OCI-LY7 (cell line): ENCODE results near the gene SGTA. TPM values are rescaled to one million over a fixed set of nuclear protein-coding genes. Genes with fewer than 3 reads are reported as not detected.

Source experiments
- BruUV-seq: library from RNA; stranded (reverse); fragments of 400-500 nt; replicated peaks from 2 replicates; lab custom pipeline; 2021; lab: Mats Ljungman, UMichigan
- CTCF ChIA-PET: fragments of 300-600 bp; sonication (Branson Sonifier 250); formaldehyde crosslinking; loops from one replicate; lab custom pipeline; 2022; ENCODE audit warnings: antibody characterized with exemption; ENCODE audit not compliant: unreplicated experiment; lab: Charles Lee
- POLR2A ChIA-PET: fragments of 300-600 bp; sonication (Branson Sonifier 250); formaldehyde crosslinking; loops from one replicate; lab custom pipeline; 2022; ENCODE audit warnings: antibody characterized with exemption; lab: Charles Lee
- DNase-seq: peaks from one replicate; pipeline ENCODE4 v3.0.0-alpha.2; 2015; ENCODE audit warnings: low spot score
- H2AFZ ChIP-seq: fragments of 200-600 bp; sonication (generic), shearing (Covaris generic); 2 replicates; pipeline ENCODE4 v1.6.1; 2014; ENCODE audit warnings: mild to moderate bottlenecking, antibody characterized with exemption, low read length, moderate library complexity
- H3K27ac ChIP-seq: fragments of 200-600 bp; sonication (generic); 2 replicates; pipeline ENCODE4 v1.5.1; 2014; ENCODE audit warnings: mixed run types, low read depth, mild to moderate bottlenecking, moderate library complexity, low read length, inconsistent platforms; ENCODE audit not compliant: poor library complexity, severe bottlenecking
- H3K36me3 ChIP-seq: fragments of 200-600 bp; sonication (generic); 2 replicates; pipeline ENCODE4 v1.6.1; 2014; ENCODE audit warnings: mild to moderate bottlenecking, antibody characterized with exemption, low read length, moderate library complexity, mixed read lengths; ENCODE audit not compliant: insufficient read depth
- H3K4me1 ChIP-seq: fragments of 200-600 bp; sonication (generic); 2 replicates; pipeline ENCODE4 v1.5.1; 2014; ENCODE audit warnings: mild to moderate bottlenecking, low read length; ENCODE audit not compliant: insufficient read depth, poor library complexity, severe bottlenecking
- H3K4me2 ChIP-seq: fragments of 200-600 bp; sonication (generic); 2 replicates; pipeline ENCODE4 v1.6.1; 2014; ENCODE audit warnings: mild to moderate bottlenecking, low read length
- H3K4me3 ChIP-seq: fragments of 200-600 bp; sonication (generic); 2 replicates; pipeline ENCODE4 v1.5.1; 2014; ENCODE audit warnings: mild to moderate bottlenecking, low read depth, low read length; ENCODE audit not compliant: poor library complexity, severe bottlenecking
- H3K79me2 ChIP-seq: fragments of 200-600 bp; sonication (generic); 2 replicates; pipeline ENCODE4 v1.6.1; 2016; ENCODE audit warnings: low read depth, mild to moderate bottlenecking, low read length, moderate library complexity, mixed read lengths; ENCODE audit not compliant: insufficient read depth
- H3K9me2 ChIP-seq: fragments of 200-600 bp; sonication (generic); 2 replicates; pipeline ENCODE4 v1.6.1; 2016; ENCODE audit warnings: mild to moderate bottlenecking, low read length, mixed read lengths; ENCODE audit not compliant: insufficient read depth
- H3K9me3 ChIP-seq: fragments of 200-600 bp; sonication (generic); 2 replicates; pipeline ENCODE4 v1.6.1; 2014; ENCODE audit warnings: mild to moderate bottlenecking, mixed run types, low read length, mixed read lengths
- H4K20me1 ChIP-seq: fragments of 200-600 bp; sonication (generic); 2 replicates; pipeline ENCODE4 v1.6.1; 2014; ENCODE audit warnings: mild to moderate bottlenecking, antibody characterized with exemption, low read length, moderate library complexity, mixed read lengths; ENCODE audit not compliant: insufficient read depth
- CTCF ChIP-seq: fragments of 200-600 bp; sonication (generic); conservative IDR thresholded peaks from 2 replicates; pipeline ENCODE4 v1.5.1; 2014; ENCODE audit warnings: mild to moderate bottlenecking, antibody characterized with exemption, low read length, moderate library complexity, mixed read lengths
- EZH2phosphoT487 ChIP-seq: fragments of 200-600 bp; sonication (generic); IDR thresholded peaks from 2 replicates; pipeline ENCODE4 v1.6.1; 2018; ENCODE audit warnings: low read depth, borderline replicate concordance, mild to moderate bottlenecking, mixed run types, antibody characterized with exemption, low read length, moderate library complexity, mixed read lengths
- intact Hi-C: fragments of 100-400 bp; cut with micrococcal nuclease; formaldehyde crosslinking; loops from one replicate; pipeline ENCODE4 v1.10.0; 2022; ENCODE audit not compliant: unreplicated experiment
- total RNA-seq, 2 experiments: library from RNA; depleted of rRNA in 1 of 2; stranded (reverse); fragments of >200 nt in 1 of 2; shearing (Covaris generic) in 1 of 2; gene quantifications; 2 replicates each; pipeline ENCODE4 v1.2.3, GENCODE V29; 2014 to 2022

The SGTA gene
- total RNA-seq, 2 experiments from 2014 or later, result 68.2 to 82.4 TPM

GRCh38 chr19:2729943-2730818 is 52.9 kb downstream of the SGTA start:
- no peak for TF ChIP-seq EZH2phosphoT487
- no peak for TF ChIP-seq CTCF
- Histone ChIP-seq H3K36me3 (peaks cover 13% of the 10 kb centered on the region; the same call in 1 of the 2 replicates), H2AFZ (no peak overlapping the region), H3K4me1 (no peaks in the 10 kb centered on the region), H4K20me1 (no peaks in the 10 kb centered on the region), H3K79me2 (no peaks in the 10 kb centered on the region), H3K4me2 (no peak overlapping the region), H3K4me3 (no peak overlapping the region), H3K9me2 (no peaks in the 10 kb centered on the region), H3K27ac (no peak overlapping the region), H3K9me3 (no peaks in the 10 kb centered on the region)
- no peak for DNase-seq
- CTCF ChIA-PET, result no interaction called here
- intact Hi-C loops, result no loop called here
- POLR2A ChIA-PET, result no interaction called here
- no TSS peak for BruUV-seq

GRCh38 chr19:2728783-2729387 is 54.2 kb downstream of the SGTA start:
- Histone ChIP-seq H3K4me1 (no peaks in the 10 kb centered on the region), H4K20me1 (no peaks in the 10 kb centered on the region), H3K27ac (no peak overlapping the region), H3K79me2 (no peaks in the 10 kb centered on the region), H3K36me3 (peaks cover under 1% of the 10 kb centered on the region; the same call in 1 of the 2 replicates), H3K9me3 (no peaks in the 10 kb centered on the region), H3K4me2 (no peak overlapping the region), H2AFZ (no peak overlapping the region), H3K9me2 (no peaks in the 10 kb centered on the region), H3K4me3 (no peak overlapping the region)
- ChIA-PET POLR2A (no interaction called here), CTCF (no interaction called here)
- TF ChIP-seq CTCF, result no peak
- no peak for TF ChIP-seq EZH2phosphoT487
- BruUV-seq, result no TSS peak
- no peak for DNase-seq
- intact Hi-C loops, result no loop called here

GRCh38 chr19:2727640-2727944 is 55.5 kb downstream of the SGTA start:
- no peaks in the 10 kb centered on the region for H3K79me2 ChIP-seq
- no peak overlapping the region for H2AFZ ChIP-seq
- ChIA-PET POLR2A (no interaction called here), CTCF (no interaction called here)
- H3K27ac ChIP-seq, result no peak overlapping the region
- H3K9me3 ChIP-seq, result no peaks in the 10 kb centered on the region
- BruUV-seq, result no TSS peak
- no peak overlapping the region for H3K4me2 ChIP-seq
- H3K4me3 ChIP-seq, result no peak overlapping the region
- no peaks in the 10 kb centered on the region for H4K20me1 ChIP-seq
- no peak for DNase-seq
- no peaks in the 10 kb centered on the region for H3K4me1 ChIP-seq
- intact Hi-C loops, result no loop called here
- H3K9me2 ChIP-seq, result no peaks in the 10 kb centered on the region
- H3K36me3 ChIP-seq, result no peaks in the 10 kb centered on the region
- TF ChIP-seq EZH2phosphoT487, result no peak
- TF ChIP-seq CTCF, result no peak
